Measurements from ENCODE around the gene CFAP45. TPM values are rescaled to one million over a fixed set of nuclear protein-coding genes. Genes with fewer than 3 reads are reported as not detected.
A peak's percentile ranks its signal among the peaks of the same experiment; 100 is the strongest.
"Not testable (repeated sequence)": the region's sequence is repeated elsewhere in the genome, so short reads cannot be mapped to it uniquely, and the experiment has no call there.

Gene CFAP45
- total RNA-seq, 1 donor from 2014 or later = not detected

- H3K9me3 ChIP-seq (ENCODE audit: control insufficient read depth in 3 of 3, low read length in 3 of 3); H3K9ac ChIP-seq (ENCODE audit: low read depth in 1 of 3, low read length in 3 of 3); H3K27ac ChIP-seq (ENCODE audit: low read depth, low read length); H3K27me3 ChIP-seq (ENCODE audit: control insufficient read depth in 3 of 3, insufficient read depth in 3 of 3, low read length in 3 of 3); H3K36me3 ChIP-seq (ENCODE audit: control insufficient read depth in 3 of 3, insufficient read depth in 3 of 3, low read length in 3 of 3); H3K4me3 ChIP-seq (ENCODE audit: low read length in 3 of 3): not testable (repeated sequence)
- peaks cover 0 to 11% (median 8%) of the 10 kb centered on the region in 3 donors for H3K4me1 ChIP-seq (ENCODE audit: control insufficient read depth in 3 of 3, insufficient read depth in 3 of 3, low read length in 3 of 3)
Measured at GRCh38 chr1:159904036-159904435, 4.1 kb upstream of the CFAP45 start.

- peaks cover 0 to 11% (median 8%) of the 10 kb centered on the region in 3 donors for H3K4me1 ChIP-seq (ENCODE audit: control insufficient read depth in 3 of 3, insufficient read depth in 3 of 3, low read length in 3 of 3)
- H3K27ac ChIP-seq (ENCODE audit: low read depth, low read length) = no peak overlapping the region
- no peak overlapping the region for H3K4me3 ChIP-seq (ENCODE audit: low read length in 3 of 3)
- H3K36me3 ChIP-seq (ENCODE audit: control insufficient read depth in 3 of 3, insufficient read depth in 3 of 3, low read length in 3 of 3) = no peaks in the 10 kb centered on the region
- peaks cover 0 to 5% (median 0%) of the 10 kb centered on the region in 3 donors for H3K27me3 ChIP-seq (ENCODE audit: control insufficient read depth in 3 of 3, insufficient read depth in 3 of 3, low read length in 3 of 3)
- H3K9ac ChIP-seq (ENCODE audit: low read depth in 1 of 3, low read length in 3 of 3) = no peak overlapping the region
- H3K9me3 ChIP-seq (ENCODE audit: control insufficient read depth in 3 of 3, low read length in 3 of 3) = no peaks in the 10 kb centered on the region
Measured at GRCh38 chr1:159902541-159902940, 2.6 kb upstream of the CFAP45 start.

- no peaks in the 10 kb centered on the region for H3K36me3 ChIP-seq (ENCODE audit: control insufficient read depth in 3 of 3, insufficient read depth in 3 of 3, low read length in 3 of 3)
- peaks cover 0 to 14% (median 14%) of the 10 kb centered on the region in 3 donors for H3K4me1 ChIP-seq (ENCODE audit: control insufficient read depth in 3 of 3, insufficient read depth in 3 of 3, low read length in 3 of 3)
- H3K9me3 ChIP-seq (ENCODE audit: control insufficient read depth in 3 of 3, low read length in 3 of 3) = no peaks in the 10 kb centered on the region
- no peak overlapping the region for H3K9ac ChIP-seq (ENCODE audit: low read depth in 1 of 3, low read length in 3 of 3)
- no peak overlapping the region for H3K27ac ChIP-seq (ENCODE audit: low read depth, low read length)
- H3K4me3 ChIP-seq (ENCODE audit: low read length in 3 of 3) = no peak overlapping the region
- H3K27me3 ChIP-seq (ENCODE audit: control insufficient read depth in 3 of 3, insufficient read depth in 3 of 3, low read length in 3 of 3) = peaks cover 0 to 5% (median 0%) of the 10 kb centered on the region in 3 donors
Measured at GRCh38 chr1:159900755-159901360, 893 bp upstream of the CFAP45 start.

DNA sequence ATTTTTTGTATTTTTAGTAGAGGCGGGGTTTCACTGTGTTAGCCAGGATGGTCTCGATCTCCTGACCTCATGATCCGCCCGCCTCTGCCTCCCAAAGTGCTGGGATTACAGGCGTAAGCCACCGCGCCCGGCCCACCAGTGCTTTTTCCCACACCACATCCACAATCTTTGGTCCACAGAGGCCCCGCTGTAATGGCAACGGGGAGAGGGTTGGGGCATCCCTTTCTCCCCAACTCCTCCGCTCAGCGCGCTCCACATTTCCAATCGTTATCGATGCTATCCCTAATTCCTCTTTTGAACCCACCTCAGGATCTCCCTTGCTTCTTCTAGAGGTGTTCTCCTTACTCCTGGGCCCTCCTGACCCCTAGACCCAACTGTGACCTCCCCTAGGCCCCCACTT, 331 bp downstream of the CFAP45 start:
- H3K36me3 ChIP-seq (ENCODE audit: control insufficient read depth in 3 of 3, insufficient read depth in 3 of 3, low read length in 3 of 3); H3K27me3 ChIP-seq (ENCODE audit: control insufficient read depth in 3 of 3, insufficient read depth in 3 of 3, low read length in 3 of 3); H3K9me3 ChIP-seq (ENCODE audit: control insufficient read depth in 3 of 3, low read length in 3 of 3); H3K4me3 ChIP-seq (ENCODE audit: low read length in 3 of 3); H3K9ac ChIP-seq (ENCODE audit: low read depth in 1 of 3, low read length in 3 of 3); H3K27ac ChIP-seq (ENCODE audit: low read depth, low read length): not testable (repeated sequence)
- peaks cover 0 to 14% (median 14%) of the 10 kb centered on the region in 3 donors for H3K4me1 ChIP-seq (ENCODE audit: control insufficient read depth in 3 of 3, insufficient read depth in 3 of 3, low read length in 3 of 3)

GRCh38 chr1:159898527-159898926, 1.4 kb downstream of the CFAP45 start:
- peaks cover 0 to 5% (median 0%) of the 10 kb centered on the region in 3 donors for H3K27me3 ChIP-seq (ENCODE audit: control insufficient read depth in 3 of 3, insufficient read depth in 3 of 3, low read length in 3 of 3)
- no peak overlapping the region for H3K27ac ChIP-seq (ENCODE audit: low read depth, low read length)
- no peaks in the 10 kb centered on the region for H3K36me3 ChIP-seq (ENCODE audit: control insufficient read depth in 3 of 3, insufficient read depth in 3 of 3, low read length in 3 of 3)
- no peak overlapping the region for H3K9ac ChIP-seq (ENCODE audit: low read depth in 1 of 3, low read length in 3 of 3)
- H3K9me3 ChIP-seq (ENCODE audit: control insufficient read depth in 3 of 3, low read length in 3 of 3) = no peaks in the 10 kb centered on the region
- H3K4me1 ChIP-seq (ENCODE audit: control insufficient read depth in 3 of 3, insufficient read depth in 3 of 3, low read length in 3 of 3) = peaks cover 0 to 14% (median 14%) of the 10 kb centered on the region in 3 donors
- H3K4me3 ChIP-seq (ENCODE audit: low read length in 3 of 3) = no peak overlapping the region

DNA sequence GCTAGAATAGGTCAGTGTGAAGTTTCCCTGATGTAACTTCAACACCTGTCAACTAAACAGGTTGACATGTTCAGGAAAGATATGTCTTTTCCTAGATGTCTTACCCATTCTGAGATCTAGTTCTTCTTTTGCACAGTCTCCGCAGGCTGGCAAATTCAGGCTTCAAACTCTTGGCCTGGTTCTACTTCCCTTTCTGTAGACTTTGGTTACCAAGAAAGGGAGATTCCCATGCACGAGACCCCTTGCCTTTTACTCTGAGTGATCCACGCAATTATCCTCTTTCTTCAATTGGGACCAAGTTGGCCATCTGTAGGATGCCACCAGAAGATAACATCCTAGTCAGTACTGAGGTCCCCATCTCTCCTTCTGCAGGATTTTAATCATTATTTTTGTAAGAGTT, 2.0 kb downstream of the CFAP45 start:
- Histone ChIP-seq H3K27ac (ENCODE audit: low read depth, low read length) (no peak overlapping the region), H3K27me3 (ENCODE audit: control insufficient read depth in 3 of 3, insufficient read depth in 3 of 3, low read length in 3 of 3) (peaks cover 0 to 5% (median 0%) of the 10 kb centered on the region in 3 donors), H3K36me3 (ENCODE audit: control insufficient read depth in 3 of 3, insufficient read depth in 3 of 3, low read length in 3 of 3) (no peaks in the 10 kb centered on the region), H3K9me3 (ENCODE audit: control insufficient read depth in 3 of 3, low read length in 3 of 3) (no peaks in the 10 kb centered on the region), H3K4me3 (ENCODE audit: low read length in 3 of 3) (no peak overlapping the region), H3K4me1 (ENCODE audit: control insufficient read depth in 3 of 3, insufficient read depth in 3 of 3, low read length in 3 of 3) (peaks cover 0 to 14% (median 14%) of the 10 kb centered on the region in 3 donors), H3K9ac (ENCODE audit: low read depth in 1 of 3, low read length in 3 of 3) (no peak overlapping the region)

- peaks cover 0 to 14% (median 14%) of the 10 kb centered on the region in 3 donors for H3K4me1 ChIP-seq (ENCODE audit: control insufficient read depth in 3 of 3, insufficient read depth in 3 of 3, low read length in 3 of 3)
- H3K36me3 ChIP-seq (ENCODE audit: control insufficient read depth in 3 of 3, insufficient read depth in 3 of 3, low read length in 3 of 3) = no peaks in the 10 kb centered on the region
- H3K4me3 ChIP-seq (ENCODE audit: low read length in 3 of 3) = no peak overlapping the region
- H3K9me3 ChIP-seq (ENCODE audit: control insufficient read depth in 3 of 3, low read length in 3 of 3) = no peaks in the 10 kb centered on the region
- peak overlapping the region; percentile 21 for H3K27ac ChIP-seq (ENCODE audit: low read depth, low read length)
- no peak overlapping the region for H3K9ac ChIP-seq (ENCODE audit: low read depth in 1 of 3, low read length in 3 of 3)
- H3K27me3 ChIP-seq (ENCODE audit: control insufficient read depth in 3 of 3, insufficient read depth in 3 of 3, low read length in 3 of 3) = peaks cover 0 to 5% (median 0%) of the 10 kb centered on the region in 3 donors
Measured at GRCh38 chr1:159896546-159896930, 3.4 kb downstream of the CFAP45 start.

GRCh38 chr1:159895836-159896545, 4.0 kb downstream of the CFAP45 start:
- H3K27ac ChIP-seq (ENCODE audit: low read depth, low read length) = peak overlapping the region; percentile 21
- no peaks in the 10 kb centered on the region for H3K9me3 ChIP-seq (ENCODE audit: control insufficient read depth in 3 of 3, low read length in 3 of 3)
- H3K4me1 ChIP-seq (ENCODE audit: control insufficient read depth in 3 of 3, insufficient read depth in 3 of 3, low read length in 3 of 3) = peaks cover 0 to 14% (median 12%) of the 10 kb centered on the region in 3 donors
- peaks cover 0 to 3% (median 0%) of the 10 kb centered on the region in 3 donors for H3K27me3 ChIP-seq (ENCODE audit: control insufficient read depth in 3 of 3, insufficient read depth in 3 of 3, low read length in 3 of 3)
- no peak overlapping the region for H3K4me3 ChIP-seq (ENCODE audit: low read length in 3 of 3)
- H3K9ac ChIP-seq (ENCODE audit: low read depth in 1 of 3, low read length in 3 of 3) = no peak overlapping the region
- H3K36me3 ChIP-seq (ENCODE audit: control insufficient read depth in 3 of 3, insufficient read depth in 3 of 3, low read length in 3 of 3) = no peaks in the 10 kb centered on the region

- Histone ChIP-seq H3K27ac (ENCODE audit: low read depth, low read length) (no peak overlapping the region), H3K9ac (ENCODE audit: low read depth in 1 of 3, low read length in 3 of 3) (no peak overlapping the region), H3K4me1 (ENCODE audit: control insufficient read depth in 3 of 3, insufficient read depth in 3 of 3, low read length in 3 of 3) (peaks cover 2 to 14% (median 7%) of the 10 kb centered on the region in 3 donors), H3K27me3 (ENCODE audit: control insufficient read depth in 3 of 3, insufficient read depth in 3 of 3, low read length in 3 of 3) (no peaks in the 10 kb centered on the region), H3K36me3 (ENCODE audit: control insufficient read depth in 3 of 3, insufficient read depth in 3 of 3, low read length in 3 of 3) (no peaks in the 10 kb centered on the region), H3K4me3 (ENCODE audit: low read length in 3 of 3) (no peak overlapping the region), H3K9me3 (ENCODE audit: control insufficient read depth in 3 of 3, low read length in 3 of 3) (no peaks in the 10 kb centered on the region)
Measured at GRCh38 chr1:159895286-159895685, 4.7 kb downstream of the CFAP45 start.

GRCh38 chr1:159892944-159893343, 7.0 kb downstream of the CFAP45 start:
- H3K4me3 ChIP-seq (ENCODE audit: low read length in 3 of 3) = no peak overlapping the region
- no peaks in the 10 kb centered on the region for H3K27me3 ChIP-seq (ENCODE audit: control insufficient read depth in 3 of 3, insufficient read depth in 3 of 3, low read length in 3 of 3)
- no peaks in the 10 kb centered on the region for H3K9me3 ChIP-seq (ENCODE audit: control insufficient read depth in 3 of 3, low read length in 3 of 3)
- H3K9ac ChIP-seq (ENCODE audit: low read depth in 1 of 3, low read length in 3 of 3) = no peak overlapping the region
- no peak overlapping the region for H3K27ac ChIP-seq (ENCODE audit: low read depth, low read length)
- H3K36me3 ChIP-seq (ENCODE audit: control insufficient read depth in 3 of 3, insufficient read depth in 3 of 3, low read length in 3 of 3) = no peaks in the 10 kb centered on the region
- peaks cover 13 to 17% (median 14%) of the 10 kb centered on the region in 3 donors for H3K4me1 ChIP-seq (ENCODE audit: control insufficient read depth in 3 of 3, insufficient read depth in 3 of 3, low read length in 3 of 3)
